K562 (cell line): ENCODE data around the gene CDKN2C. TPM values are rescaled to one million over a fixed set of nuclear protein-coding genes. Genes with fewer than 3 reads are reported as not detected.

Experiments
- BACH1 ChIP-seq: fragments of 200-800 bp; sonication (Bioruptor generic); IDR thresholded peaks from 2 replicates; pipeline ENCODE4 v1.6.1; 2016; ENCODE audit warnings: missing genetic modification characterization, missing compliant biosample characterization
- CREB5 ChIP-seq: fragments of 250-450 bp; sonication (Bioruptor Pico); IDR thresholded peaks from 2 replicates; pipeline ENCODE4 v1.5.0; 2020; ENCODE audit warnings: mild to moderate bottlenecking
- FOS ChIP-seq: IDR thresholded peaks from 3 replicates; pipeline ENCODE4 v1.6.1; 2011; ENCODE audit not compliant: insufficient read length; ENCODE audit errors: extremely low read depth
- GTF2E2 ChIP-seq: fragments of 200-800 bp; sonication (Bioruptor generic); IDR thresholded peaks from 2 replicates; pipeline ENCODE4 v1.6.1; 2016; ENCODE audit warnings: missing genetic modification characterization, missing compliant biosample characterization
- HIVEP1 ChIP-seq: fragments of 250-450 bp; sonication (Bioruptor Pico); IDR thresholded peaks from 2 replicates; pipeline ENCODE4 v1.4.0; 2020; ENCODE audit warnings: mild to moderate bottlenecking
- HNRNPLL ChIP-seq: fragments of 200-400 bp; formaldehyde crosslinking; IDR thresholded peaks from 2 replicates; pipeline ENCODE4 v1.6.1; 2017; ENCODE audit warnings: low read length, low read depth, mild to moderate bottlenecking; ENCODE audit not compliant: poor library complexity, severe bottlenecking
- KAT2B ChIP-seq: IDR thresholded peaks from one replicate; pipeline ENCODE4 v1.6.1; 2012; ENCODE audit warnings: low read depth, mild to moderate bottlenecking, control low read depth, inconsistent platforms, low read length, moderate library complexity
- NFRKB ChIP-seq: fragments of 450-650 bp; IDR thresholded peaks from 2 replicates; pipeline ENCODE4 v1.6.1; 2016; ENCODE audit warnings: low read depth
- PML ChIP-seq: IDR thresholded peaks from 2 replicates; pipeline ENCODE4 v1.6.1; 2012; ENCODE audit warnings: low read length, inconsistent platforms
- RAD51 ChIP-seq: fragments of 450-650 bp; IDR thresholded peaks from 2 replicates; pipeline ENCODE4 v1.7.1; 2016; ENCODE audit warnings: low read depth, mild to moderate bottlenecking, borderline replicate concordance
- RCOR1 ChIP-seq, 2 experiments: IDR thresholded peaks; 2 replicates each; pipeline ENCODE4 v1.6.1; 2012; ENCODE audit warnings: low read depth in 2 of 2, low read length in 2 of 2, borderline replicate concordance in 1 of 2, improper control_type of control experiment in 1 of 2
- SP2 ChIP-seq: IDR thresholded peaks from 2 replicates; pipeline ENCODE4 v1.6.1; 2011; ENCODE audit warnings: mild to moderate bottlenecking, low read depth, low read length, moderate library complexity; ENCODE audit not compliant: poor library complexity, severe bottlenecking; ENCODE audit errors: extremely low read depth
- TAF9B ChIP-seq: fragments of 450-650 bp; IDR thresholded peaks from 2 replicates; pipeline ENCODE4 v1.6.1; 2018; ENCODE audit warnings: mild to moderate bottlenecking; ENCODE audit not compliant: partially characterized antibody
- TCFL5 ChIP-seq: fragments of 250-450 bp; sonication (Bioruptor Pico); conservative IDR thresholded peaks from 2 replicates; pipeline ENCODE4 v1.6.1; 2021; ENCODE audit warnings: mild to moderate bottlenecking, moderate library complexity, matching md5 sums
- ZBTB9 ChIP-seq: fragments of 450-650 bp; formaldehyde crosslinking; IDR thresholded peaks from 2 replicates; pipeline ENCODE4 v1.4.0; 2020; ENCODE audit warnings: mild to moderate bottlenecking, moderate library complexity
- ZNF165 ChIP-seq: fragments of 250-450 bp; sonication (Bioruptor Pico); IDR thresholded peaks from 2 replicates; pipeline ENCODE4 v1.4.0; 2020; ENCODE audit warnings: borderline replicate concordance
- ZNF217 ChIP-seq: sonication (generic); formaldehyde crosslinking; IDR thresholded peaks from 2 replicates; pipeline ENCODE4 v1.8.0; 2022; ENCODE audit warnings: mild to moderate bottlenecking, missing genetic modification reagents
- ZNF277 ChIP-seq: fragments of 250-450 bp; sonication (Bioruptor Pico); IDR thresholded peaks from 2 replicates; pipeline ENCODE4 v1.8.0; 2022; ENCODE audit warnings: inconsistent platforms, mild to moderate bottlenecking, moderate library complexity, borderline replicate concordance
- ZNF354B ChIP-seq: fragments of 250-450 bp; sonication (Bioruptor Pico); IDR thresholded peaks from 2 replicates; pipeline ENCODE4 v1.4.0; 2020
- ZNF444 ChIP-seq: fragments of 250-450 bp; sonication (Bioruptor Pico); IDR thresholded peaks from 2 replicates; pipeline ENCODE4 v1.4.0; 2020; ENCODE audit warnings: mild to moderate bottlenecking, moderate library complexity
- ZNF449 ChIP-seq: fragments of 250-450 bp; sonication (Bioruptor Pico); IDR thresholded peaks from 2 replicates; pipeline ENCODE4 v1.8.0; 2022; ENCODE audit warnings: moderate library complexity, mild to moderate bottlenecking, inconsistent platforms
- polyA plus RNA-seq, 8 experiments: library from polyadenylated mRNA; depleted of rRNA in 4 of 8; stranded (reverse) in 5 of 8; unstranded in 3 of 8; fragments of >200 nt; fragmentation: Nextera tagmentation in 2 of 8; fragmentation: Illumina TruSeq in 1 of 8; extraction: Ambion mirVana in 2 of 8; extraction: Trizol in 1 of 8; gene quantifications; 2 replicates each; pipeline versions ENCODE4 v1.2.1 to v1.2.3, GENCODE V29; 2011 to 2014; ENCODE audit warnings: inconsistent platforms in 1 of 8, missing spikeins in 1 of 8
- total RNA-seq, 7 experiments: library from RNA; depleted of rRNA in 6 of 7; stranded (reverse); fragments of >200 nt in 6 of 7; fragmentation: Illumina TruSeq in 2 of 7; extraction: Trizol in 2 of 7; gene quantifications; 2 replicates each; pipeline versions ENCODE4 v1.2.1 to v1.2.3, GENCODE V29; 2011 to 2021; ENCODE audit warnings: low replicate concordance in 1 of 7

Gene CDKN2C
- total and polyA plus RNA-seq, 9 of the 15 experiments (the other 6 are each of a cell fraction or from before 2014, with no cell fraction given), result 11.9 to 74.3 (median 45.9) TPM

- TF ChIP-seq BACH1 (no peak), TCFL5 (CRISPR knock-in tag) (no peak), KAT2B (no peak), ZNF217 (CRISPR knock-in tag) (no peak), SP2 (no peak), TAF9B (no peak), ZNF449 (no peak), ZNF165 (CRISPR knock-in tag) (0 out of 2 replicates have a peak, but pooled peaks have one; percentile 52), HNRNPLL (no peak), RCOR1 (IDR thresholded peaks at IDR 0.05; ENCODE audit: borderline replicate concordance in 1 of 2, low read depth in 2 of 2, low read length in 2 of 2) (0 out of 4 replicates have a peak, but pooled peaks of 1 of the 2 experiments have one; percentile 8), NFRKB (peak; percentile 72), ZNF354B (CRISPR knock-in tag) (no peak), FOS (no peak), ZNF277 (CRISPR knock-in tag) (no peak), GTF2E2 (0 out of 2 replicates have a peak, but pooled peaks have one; percentile 29), RAD51 (peak; percentile 71; the same call in 1 of the 2 replicates), PML (peak; percentile 47), ZNF444 (CRISPR knock-in tag) (no peak), ZBTB9 (CRISPR knock-in tag) (peak; percentile 42; the same call in 1 of the 2 replicates), CREB5 (CRISPR knock-in tag) (no peak), HIVEP1 (no peak)
These were observed at the start of gene CDKN2C (continued) for GRCh38 chr1:50969611-50970508.
